A549 (cell line): ENCODE measurements around the gene SLC40A1. TPM values are rescaled to one million over a fixed set of nuclear protein-coding genes. Genes with fewer than 3 reads are reported as not detected.
A peak's percentile ranks its signal among the peaks of the same experiment; 100 is the strongest.

Source experiments
- ATAC-seq, 2 experiments: fragments of 200-7000 bp in 1 of 2; fragments of >200 bp in 1 of 2; cut with Nextera tagmentation in 1 of 2; cut with Tn5 transposase in 1 of 2; 3 replicates each; pipeline versions ENCODE4 v1.8.0 to v1.9.1; 2018 to 2020; ENCODE audit warnings: mild to moderate bottlenecking in 1 of 2, moderate library complexity in 1 of 2
- CTCF ChIA-PET: fragments of 300-600 bp; sonication (Branson Sonifier 250); formaldehyde crosslinking; extraction: SDS; loops from one replicate; lab custom pipeline; 2021; ENCODE audit warnings: antibody characterized with exemption, inconsistent platforms; lab: Yijun Ruan, JAX
- POLR2A ChIA-PET: fragments of 350-600 bp; formaldehyde crosslinking; extraction: SDS; loops from one replicate; lab custom pipeline; 2021; ENCODE audit warnings: antibody characterized with exemption, inconsistent platforms; lab: Yijun Ruan, JAX
- DNase-seq, 2 experiments: peaks; one replicate each; pipeline versions ENCODE4 v3.0.0 to v3.0.0-alpha.2; 2011 to 2016; ENCODE audit warnings: low read depth in 1 of 2, low spot score in 1 of 2
- FAIRE-seq: peaks from 2 replicates; lab custom pipeline; 2011; peaks lifted over from hg19 to GRCh38; lab: Jason Lieb, UNC
- H3K27ac ChIP-seq, 2 experiments: fragments of >200 bp; sonication (Bioruptor Twin); formaldehyde crosslinking; 3 replicates each; pipeline ENCODE4 v1.5.1; 2016 to 2017
- H3K4me1 ChIP-seq: fragments of >200 bp; sonication (Bioruptor Twin); formaldehyde crosslinking; 3 replicates; pipeline ENCODE4 v1.6.1; 2016
- H3K4me2 ChIP-seq: fragments of >200 bp; sonication (Bioruptor Twin); formaldehyde crosslinking; 3 replicates; pipeline ENCODE4 v1.6.1; 2016
- H3K4me3 ChIP-seq: fragments of >200 bp; sonication (Bioruptor Twin); formaldehyde crosslinking; 3 replicates; pipeline ENCODE4 v1.5.1; 2016
- H3K9me3 ChIP-seq: fragments of >200 bp; sonication (Bioruptor Twin); formaldehyde crosslinking; 3 replicates; pipeline ENCODE4 v1.6.1; 2016
- BHLHE40 ChIP-seq: IDR thresholded peaks from 2 replicates; pipeline ENCODE4 v1.6.1; 2012; ENCODE audit warnings: low read depth, low read length, inconsistent platforms
- CBX8 ChIP-seq: fragments of 200-600 bp; sonication (generic); IDR thresholded peaks from 2 replicates; pipeline ENCODE4 v1.6.1; 2016
- CEBPB ChIP-seq, 2 experiments: fragments of >200 bp in 1 of 2; sonication (Bioruptor Twin) in 1 of 2; formaldehyde crosslinking in 1 of 2; IDR thresholded peaks; 2 replicates each; pipeline ENCODE4 v1.6.1; 2012 to 2016
- EHMT2 ChIP-seq: fragments of 200-600 bp; sonication (generic); IDR thresholded peaks from 2 replicates; pipeline ENCODE4 v1.6.1; 2016; ENCODE audit warnings: antibody characterized with exemption, low read depth, mild to moderate bottlenecking, moderate library complexity
- ESRRA ChIP-seq: fragments of 150-350 bp; IDR thresholded peaks from 2 replicates; pipeline ENCODE4 v1.6.1; 2014; ENCODE audit warnings: mild to moderate bottlenecking, low read length, borderline replicate concordance
- JUN ChIP-seq, 2 experiments: fragments of >200 bp; sonication (Bioruptor Twin); formaldehyde crosslinking; IDR thresholded peaks; 2 replicates in 1 of 2; 3 replicates in 1 of 2; pipeline ENCODE4 v1.6.1; 2016 to 2017
- MAZ ChIP-seq: fragments of 150-350 bp; IDR thresholded peaks from 2 replicates; pipeline ENCODE4 v1.6.1; 2014; ENCODE audit warnings: antibody characterized with exemption, low read depth, low read length, borderline replicate concordance
- NPAS2 ChIP-seq: fragments of 250-450 bp; sonication (Bioruptor Pico); IDR thresholded peaks from 2 replicates; pipeline ENCODE4 v1.8.0; 2022; ENCODE audit warnings: mild to moderate bottlenecking, moderate library complexity, borderline replicate concordance
- NR3C1 ChIP-seq: fragments of >200 bp; sonication (Bioruptor Twin); formaldehyde crosslinking; IDR thresholded peaks from 3 replicates; pipeline ENCODE4 v1.6.1; 2017
- PHF8 ChIP-seq: fragments of 200-600 bp; sonication (generic); IDR thresholded peaks from 2 replicates; pipeline ENCODE4 v1.6.1; 2016; ENCODE audit warnings: low read depth, mild to moderate bottlenecking, antibody characterized with exemption, moderate library complexity, borderline replicate concordance
- RARB ChIP-seq: fragments of 250-450 bp; sonication (Bioruptor Pico); IDR thresholded peaks from 2 replicates; pipeline ENCODE4 v1.8.0; 2021; ENCODE audit warnings: mild to moderate bottlenecking, moderate library complexity
- RCOR1 ChIP-seq: fragments of 150-350 bp; IDR thresholded peaks from 2 replicates; pipeline ENCODE4 v1.6.1; 2014; ENCODE audit warnings: antibody characterized with exemption, low read length, low read depth
- ZNF302 ChIP-seq: fragments of 250-450 bp; sonication (Bioruptor Pico); IDR thresholded peaks from 2 replicates; pipeline ENCODE4 v1.9.0; 2021; ENCODE audit warnings: inconsistent platforms, mild to moderate bottlenecking, moderate library complexity
- WGBS: methylation state at CpG from one replicate; pipeline ENCODE4 v1.1.6; 2017; ENCODE audit errors: missing lambda C conversion rate; 5-methylcytosine and 5-hydroxymethylcytosine counted together
- polyA plus RNA-seq, 4 experiments: library from polyadenylated mRNA; depleted of rRNA in 3 of 4; stranded (reverse); fragments of >200 nt; fragmentation: RNase III in 1 of 4; extraction: RNeasy Plus Mini Kit Qiagen cat#74134 plus additional on column Dnase treatment in 1 of 4; gene quantifications; 2 replicates in 3 of 4; 3 replicates in 1 of 4; pipeline ENCODE4 v1.2.3, GENCODE V29; 2011 to 2017
- TF ChIP-seq, protein P1 (sequence below): IDR thresholded peaks from 2 replicates; pipeline ENCODE4 v1.6.1; 2012
- TF ChIP-seq, protein P2 (sequence below): IDR thresholded peaks from 2 replicates; pipeline ENCODE4 v1.6.1; 2012
- TF ChIP-seq, protein P3 (sequence below): fragments of 450-650 bp; IDR thresholded peaks from 2 replicates; pipeline ENCODE4 v1.6.1; 2014; ENCODE audit warnings: antibody characterized with exemption
- TF ChIP-seq, protein P4 (sequence below): fragments of >200 bp; sonication (Bioruptor Twin); formaldehyde crosslinking; IDR thresholded peaks from 2 replicates; pipeline ENCODE4 v1.6.1; 2016
- TF ChIP-seq, protein P5 (sequence below): fragments of >200 bp; sonication (Bioruptor Twin); formaldehyde crosslinking; IDR thresholded peaks from 3 replicates; pipeline ENCODE4 v1.6.1; 2016

SLC40A1 gene
- polyA plus RNA-seq, 2 of the 4 experiments (the other 2 are of a cell fraction) = 8.2 to 12.3 TPM

DNA sequence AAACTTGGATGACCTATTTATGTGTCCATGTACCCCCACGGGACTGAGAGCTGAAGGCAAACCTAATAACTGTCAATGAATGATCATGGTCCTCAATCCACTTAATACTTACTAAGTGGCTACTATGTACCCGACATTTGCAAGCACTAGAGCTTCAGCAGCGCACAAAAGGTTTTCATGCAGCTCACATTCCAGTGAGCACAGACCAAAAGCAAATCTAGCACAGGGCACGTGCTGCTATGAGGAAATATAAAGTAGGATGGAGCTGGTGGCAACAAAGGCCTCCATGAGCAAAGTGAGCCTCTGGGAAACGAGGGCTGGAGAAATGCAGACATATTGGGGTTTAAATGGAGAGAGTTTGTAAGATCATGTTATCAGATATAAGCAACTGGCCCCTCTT lies 3.5 kb downstream of the SLC40A1 start:
- 32% methylated on average over 5 of the region's 5 CpGs for WGBS
- TF ChIP-seq, protein P1, sequence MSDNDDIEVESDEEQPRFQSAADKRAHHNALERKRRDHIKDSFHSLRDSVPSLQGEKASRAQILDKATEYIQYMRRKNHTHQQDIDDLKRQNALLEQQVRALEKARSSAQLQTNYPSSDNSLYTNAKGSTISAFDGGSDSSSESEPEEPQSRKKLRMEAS = peak; percentile 36; the same call in 1 of the 2 replicates
- TF ChIP-seq BHLHE40 (no peak), PHF8 (no peak)
- CTCF ChIA-PET = no interaction called here

DNA sequence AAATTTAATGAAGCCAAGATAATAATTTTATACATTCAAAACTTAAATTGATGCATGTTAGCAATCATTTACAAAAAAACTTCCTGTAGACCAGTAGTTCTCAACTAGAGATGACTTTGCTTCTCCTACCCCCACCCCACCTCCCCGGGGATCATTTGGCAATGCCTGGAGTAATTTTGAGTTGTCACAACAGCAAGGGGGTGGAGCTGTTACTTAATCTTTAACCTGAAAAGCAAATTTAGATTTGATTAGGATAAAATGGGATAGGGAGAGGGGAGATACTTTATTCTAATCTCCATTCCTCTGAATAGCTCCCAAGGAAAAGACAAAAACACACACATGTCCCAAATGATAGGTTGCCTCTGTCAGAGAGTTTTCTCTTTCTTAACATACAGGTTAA lies 4.2 kb downstream of the SLC40A1 start:
- TF ChIP-seq EHMT2 (no peak), MAZ (no peak)
- Histone ChIP-seq H3K4me2 (peak overlapping the region; percentile 94), H3K9me3 (no peaks in the 10 kb centered on the region), H3K27ac (no peak overlapping the region), H3K4me3 (no peak overlapping the region), H3K4me1 (peaks cover 61% of the 10 kb centered on the region)
- FAIRE-seq (no peak), DNase-seq (no peak), ATAC-seq (no peak)
- WGBS = 0% methylated on average over 1 of the region's 1 CpG
- POLR2A ChIA-PET = interaction anchor here (1.4 kb wide), 1 partner anchor 37 kb away, joined by 3 read pairs; no protein-coding TSS in a partner anchor
- CTCF ChIA-PET = no interaction called here

More for the DNA sequence above, 3.5 kb downstream of the SLC40A1 start:
- H3K9me3 ChIP-seq = no peaks in the 10 kb centered on the region
- DNase-seq (no peak), ATAC-seq (no peak), FAIRE-seq (no peak)
- no peak overlapping the region for H3K27ac ChIP-seq
- no peak overlapping the region for H3K4me3 ChIP-seq
- POLR2A ChIA-PET = interaction anchor here (1.4 kb wide), 1 partner anchor 36 kb away, joined by 3 read pairs; no protein-coding TSS in a partner anchor
- H3K4me1 ChIP-seq = peaks cover 61% of the 10 kb centered on the region
- peak overlapping the region; percentile 94 for H3K4me2 ChIP-seq

DNA sequence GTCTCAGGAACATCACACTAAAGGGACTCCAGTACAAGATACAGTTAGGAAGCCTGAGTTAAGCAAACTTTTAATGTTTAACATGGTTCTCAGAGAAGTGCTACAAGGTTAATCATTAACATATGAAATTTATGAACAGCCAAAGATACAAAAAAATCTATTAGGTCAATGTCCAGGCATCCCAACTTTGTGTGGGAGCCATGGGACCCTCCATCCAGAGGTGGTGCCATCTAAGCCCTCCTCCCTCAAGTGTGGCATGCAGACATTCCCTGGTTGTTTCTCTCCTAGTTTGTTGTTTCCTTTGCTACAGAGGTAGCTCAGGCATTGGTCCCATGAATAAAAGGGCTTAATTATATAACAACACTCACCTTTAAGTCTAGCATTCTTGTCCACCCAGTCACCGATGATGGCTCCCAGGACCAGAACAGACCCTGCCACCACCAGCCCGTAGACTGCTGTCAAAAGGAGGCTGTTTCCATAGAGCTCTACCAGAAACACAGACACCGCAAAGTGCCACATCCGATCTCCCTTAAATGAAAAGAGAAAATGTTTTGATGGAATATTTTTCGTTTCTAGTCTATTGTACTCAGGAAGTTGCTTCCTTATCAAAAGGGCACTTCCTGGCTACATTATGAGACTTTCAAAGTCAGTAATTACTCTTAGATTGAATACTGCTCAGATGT lies 5.7 kb downstream of the SLC40A1 start:
- H3K27ac ChIP-seq = peak overlapping the region; percentile 54 to 78
- H3K4me1 ChIP-seq = peaks cover 66% of the 10 kb centered on the region
- TF ChIP-seq NR3C1 (no peak), ZNF302 (CRISPR knock-in tag) (no peak), BHLHE40 (no peak), EHMT2 (no peak), RARB (CRISPR knock-in tag) (no peak), RCOR1 (no peak), NPAS2 (no peak), ESRRA (no peak), JUN (IDR thresholded peaks at IDR 0.05) (no peak), CBX8 (no peak), PHF8 (no peak), CEBPB (IDR thresholded peaks at IDR 0.05) (no peak)
- TF ChIP-seq, protein P2, sequence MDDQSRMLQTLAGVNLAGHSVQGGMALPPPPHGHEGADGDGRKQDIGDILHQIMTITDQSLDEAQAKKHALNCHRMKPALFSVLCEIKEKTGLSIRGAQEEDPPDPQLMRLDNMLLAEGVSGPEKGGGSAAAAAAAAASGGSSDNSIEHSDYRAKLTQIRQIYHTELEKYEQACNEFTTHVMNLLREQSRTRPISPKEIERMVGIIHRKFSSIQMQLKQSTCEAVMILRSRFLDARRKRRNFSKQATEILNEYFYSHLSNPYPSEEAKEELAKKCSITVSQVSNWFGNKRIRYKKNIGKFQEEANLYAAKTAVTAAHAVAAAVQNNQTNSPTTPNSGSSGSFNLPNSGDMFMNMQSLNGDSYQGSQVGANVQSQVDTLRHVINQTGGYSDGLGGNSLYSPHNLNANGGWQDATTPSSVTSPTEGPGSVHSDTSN = no peak
- TF ChIP-seq, protein P3, sequence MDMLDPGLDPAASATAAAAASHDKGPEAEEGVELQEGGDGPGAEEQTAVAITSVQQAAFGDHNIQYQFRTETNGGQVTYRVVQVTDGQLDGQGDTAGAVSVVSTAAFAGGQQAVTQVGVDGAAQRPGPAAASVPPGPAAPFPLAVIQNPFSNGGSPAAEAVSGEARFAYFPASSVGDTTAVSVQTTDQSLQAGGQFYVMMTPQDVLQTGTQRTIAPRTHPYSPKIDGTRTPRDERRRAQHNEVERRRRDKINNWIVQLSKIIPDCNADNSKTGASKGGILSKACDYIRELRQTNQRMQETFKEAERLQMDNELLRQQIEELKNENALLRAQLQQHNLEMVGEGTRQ = no peak
- TF ChIP-seq, protein P4, sequence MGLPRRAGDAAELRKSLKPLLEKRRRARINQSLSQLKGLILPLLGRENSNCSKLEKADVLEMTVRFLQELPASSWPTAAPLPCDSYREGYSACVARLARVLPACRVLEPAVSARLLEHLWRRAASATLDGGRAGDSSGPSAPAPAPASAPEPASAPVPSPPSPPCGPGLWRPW = no peak
- TF ChIP-seq, protein P5, sequence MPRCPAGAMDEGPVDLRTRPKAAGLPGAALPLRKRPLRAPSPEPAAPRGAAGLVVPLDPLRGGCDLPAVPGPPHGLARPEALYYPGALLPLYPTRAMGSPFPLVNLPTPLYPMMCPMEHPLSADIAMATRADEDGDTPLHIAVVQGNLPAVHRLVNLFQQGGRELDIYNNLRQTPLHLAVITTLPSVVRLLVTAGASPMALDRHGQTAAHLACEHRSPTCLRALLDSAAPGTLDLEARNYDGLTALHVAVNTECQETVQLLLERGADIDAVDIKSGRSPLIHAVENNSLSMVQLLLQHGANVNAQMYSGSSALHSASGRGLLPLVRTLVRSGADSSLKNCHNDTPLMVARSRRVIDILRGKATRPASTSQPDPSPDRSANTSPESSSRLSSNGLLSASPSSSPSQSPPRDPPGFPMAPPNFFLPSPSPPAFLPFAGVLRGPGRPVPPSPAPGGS = no peak
- TF ChIP-seq, protein P1 = no peak
- TF ChIP-seq, all 56 proteins: peak for 0
- H3K4me3 ChIP-seq = no peak overlapping the region
- DNase-seq (peak in 1 of 2 experiments; percentile 33), ATAC-seq (peak; percentile 43 to 69; a peak in 3 of 6 replicates), FAIRE-seq (peak; percentile 85)
- WGBS = 30% methylated on average over 5 of the region's 5 CpGs
- POLR2A ChIA-PET = no interaction called here
- no peaks in the 10 kb centered on the region for H3K9me3 ChIP-seq
- CTCF ChIA-PET = no interaction called here
- peak overlapping the region; percentile 94 for H3K4me2 ChIP-seq
